HEK293 (cell line): ENCODE data around the gene CDR2L.

Source experiments
- BCL11A ChIP-seq: fragments of 450-650 bp; formaldehyde crosslinking; IDR thresholded peaks from 2 replicates; pipeline ENCODE4 v1.5.1; 2016; ENCODE audit warnings: low read depth, missing biosample characterization, missing genetic modification characterization
- EGR2 ChIP-seq: fragments of 450-650 bp; formaldehyde crosslinking; IDR thresholded peaks from 2 replicates; pipeline ENCODE4 v1.5.1; 2016; ENCODE audit warnings: low read depth, missing biosample characterization, missing genetic modification characterization
- GLI2 ChIP-seq: fragments of 450-650 bp; formaldehyde crosslinking; IDR thresholded peaks from 2 replicates; pipeline ENCODE4; 2017; ENCODE audit warnings: missing biosample characterization, missing genetic modification characterization, low read depth, borderline replicate concordance
- GLIS2 ChIP-seq: fragments of 450-650 bp; formaldehyde crosslinking; IDR thresholded peaks from 2 replicates; pipeline ENCODE4 v1.5.1; 2016; ENCODE audit warnings: missing biosample characterization, missing genetic modification characterization
- IKZF3 ChIP-seq: fragments of 450-650 bp; IDR thresholded peaks from 2 replicates; pipeline ENCODE4 v1.5.0; 2018; ENCODE audit warnings: missing biosample characterization, mild to moderate bottlenecking, missing genetic modification characterization, moderate library complexity
- KLF16 ChIP-seq: fragments of 450-650 bp; formaldehyde crosslinking; IDR thresholded peaks from 2 replicates; pipeline ENCODE4 v1.5.1; 2017; ENCODE audit warnings: missing biosample characterization, missing genetic modification characterization
- OSR2 ChIP-seq: fragments of 450-650 bp; formaldehyde crosslinking; IDR thresholded peaks from 2 replicates; pipeline ENCODE4 v1.5.1; 2016; ENCODE audit warnings: missing biosample characterization, missing genetic modification characterization
- SP2 ChIP-seq: fragments of 450-650 bp; formaldehyde crosslinking; IDR thresholded peaks from 2 replicates; pipeline ENCODE4 v1.5.1; 2016; ENCODE audit warnings: missing biosample characterization, missing genetic modification characterization
- YY1 ChIP-seq: fragments of 450-650 bp; formaldehyde crosslinking; IDR thresholded peaks from 2 replicates; pipeline ENCODE4 v1.5.1; 2018; ENCODE audit warnings: missing biosample characterization, missing genetic modification characterization
- ZBTB1 ChIP-seq: fragments of 450-650 bp; formaldehyde crosslinking; IDR thresholded peaks from 2 replicates; pipeline ENCODE4 v1.5.1; 2016; ENCODE audit warnings: missing biosample characterization, missing genetic modification characterization
- ZBTB48 ChIP-seq: fragments of 450-650 bp; formaldehyde crosslinking; IDR thresholded peaks from 2 replicates; pipeline ENCODE4 v1.5.1; 2016; ENCODE audit warnings: missing biosample characterization, missing genetic modification characterization
- ZEB2 ChIP-seq: fragments of 450-650 bp; formaldehyde crosslinking; IDR thresholded peaks from 2 replicates; pipeline ENCODE4 v1.5.1; 2016; ENCODE audit warnings: missing biosample characterization, missing genetic modification characterization
- ZFP3 ChIP-seq: fragments of 450-650 bp; formaldehyde crosslinking; IDR thresholded peaks from 2 replicates; pipeline ENCODE4 v1.5.1; 2016; ENCODE audit warnings: low read depth, missing biosample characterization, missing genetic modification characterization
- ZIC2 ChIP-seq: fragments of 450-650 bp; formaldehyde crosslinking; IDR thresholded peaks from 2 replicates; pipeline ENCODE4 v1.5.1; 2016; ENCODE audit warnings: missing biosample characterization, missing genetic modification characterization
- ZNF114 ChIP-seq: fragments of 450-650 bp; formaldehyde crosslinking; IDR thresholded peaks from 2 replicates; pipeline ENCODE4 v1.5.0; 2017; ENCODE audit warnings: missing biosample characterization, missing genetic modification characterization
- ZNF155 ChIP-seq: fragments of 450-650 bp; formaldehyde crosslinking; IDR thresholded peaks from 2 replicates; pipeline ENCODE4 v1.5.1; 2016; ENCODE audit warnings: missing biosample characterization, missing genetic modification characterization
- ZNF157 ChIP-seq: fragments of 450-650 bp; formaldehyde crosslinking; IDR thresholded peaks from 2 replicates; pipeline ENCODE4 v1.5.1; 2016; ENCODE audit warnings: missing biosample characterization, missing genetic modification characterization
- ZNF174 ChIP-seq: fragments of 450-650 bp; formaldehyde crosslinking; IDR thresholded peaks from 2 replicates; pipeline ENCODE4 v1.5.0; 2017; ENCODE audit warnings: missing biosample characterization, mild to moderate bottlenecking, missing genetic modification characterization
- ZNF2 ChIP-seq: fragments of 450-650 bp; formaldehyde crosslinking; IDR thresholded peaks from 2 replicates; pipeline ENCODE4 v1.5.1; 2016; ENCODE audit warnings: missing biosample characterization, missing genetic modification characterization
- ZNF214 ChIP-seq: fragments of 450-650 bp; formaldehyde crosslinking; IDR thresholded peaks from 2 replicates; pipeline ENCODE4 v1.5.1; 2017; ENCODE audit warnings: missing biosample characterization, mild to moderate bottlenecking, missing genetic modification characterization, borderline replicate concordance
- ZNF302 ChIP-seq: fragments of 450-650 bp; formaldehyde crosslinking; IDR thresholded peaks from 2 replicates; pipeline ENCODE4 v1.5.1; 2016; ENCODE audit warnings: missing biosample characterization, missing genetic modification characterization, low read depth
- ZNF366 ChIP-seq: fragments of 450-650 bp; formaldehyde crosslinking; conservative IDR thresholded peaks from 2 replicates; pipeline ENCODE4 v1.5.1; 2016; ENCODE audit warnings: missing biosample characterization, missing genetic modification characterization
- ZNF394 ChIP-seq: fragments of 450-650 bp; formaldehyde crosslinking; IDR thresholded peaks from 2 replicates; pipeline ENCODE4 v1.5.1; 2016; ENCODE audit warnings: missing biosample characterization, missing genetic modification characterization, mild to moderate bottlenecking, moderate library complexity, borderline replicate concordance
- ZNF404 ChIP-seq: fragments of 450-650 bp; formaldehyde crosslinking; IDR thresholded peaks from 2 replicates; pipeline ENCODE4 v1.5.1; 2017; ENCODE audit warnings: missing biosample characterization, missing genetic modification characterization
- ZNF423 ChIP-seq: fragments of 450-650 bp; formaldehyde crosslinking; IDR thresholded peaks from 2 replicates; pipeline ENCODE4 v1.5.1; 2016; ENCODE audit warnings: missing biosample characterization, missing genetic modification characterization
- ZNF530 ChIP-seq: fragments of 450-650 bp; formaldehyde crosslinking; IDR thresholded peaks from 2 replicates; pipeline ENCODE4 v1.5.1; 2016; ENCODE audit warnings: low read depth, missing biosample characterization, missing genetic modification characterization
- ZNF549 ChIP-seq: fragments of 450-650 bp; IDR thresholded peaks from 2 replicates; pipeline ENCODE4 v1.5.1; 2018; ENCODE audit warnings: missing biosample characterization, missing genetic modification characterization, mild to moderate bottlenecking, inconsistent platforms, moderate library complexity
- ZNF600 ChIP-seq: fragments of 450-650 bp; formaldehyde crosslinking; IDR thresholded peaks from 2 replicates; pipeline ENCODE4 v1.5.1; 2016; ENCODE audit warnings: missing biosample characterization, missing genetic modification characterization
- ZNF621 ChIP-seq: fragments of 450-650 bp; formaldehyde crosslinking; IDR thresholded peaks from 2 replicates; pipeline ENCODE4 v1.5.1; 2017; ENCODE audit warnings: missing biosample characterization, missing genetic modification characterization
- ZNF658 ChIP-seq: fragments of 450-650 bp; formaldehyde crosslinking; IDR thresholded peaks from 2 replicates; pipeline ENCODE4; 2016; ENCODE audit warnings: missing biosample characterization, missing genetic modification characterization
- ZNF768 ChIP-seq: fragments of 450-650 bp; formaldehyde crosslinking; IDR thresholded peaks from 2 replicates; pipeline ENCODE4 v1.5.1; 2018; ENCODE audit warnings: missing biosample characterization, mild to moderate bottlenecking, missing genetic modification characterization
- TF ChIP-seq, protein P1 (sequence below): fragments of 450-650 bp; formaldehyde crosslinking; IDR thresholded peaks from 2 replicates; pipeline ENCODE4 v1.5.1; 2016; ENCODE audit warnings: missing biosample characterization, missing genetic modification characterization
- TF ChIP-seq, protein P2 (sequence below): fragments of 450-650 bp; formaldehyde crosslinking; IDR thresholded peaks from 2 replicates; pipeline ENCODE4 v1.5.1; 2016; ENCODE audit warnings: missing biosample characterization, missing genetic modification characterization, borderline replicate concordance

CDR2L gene

DNA sequence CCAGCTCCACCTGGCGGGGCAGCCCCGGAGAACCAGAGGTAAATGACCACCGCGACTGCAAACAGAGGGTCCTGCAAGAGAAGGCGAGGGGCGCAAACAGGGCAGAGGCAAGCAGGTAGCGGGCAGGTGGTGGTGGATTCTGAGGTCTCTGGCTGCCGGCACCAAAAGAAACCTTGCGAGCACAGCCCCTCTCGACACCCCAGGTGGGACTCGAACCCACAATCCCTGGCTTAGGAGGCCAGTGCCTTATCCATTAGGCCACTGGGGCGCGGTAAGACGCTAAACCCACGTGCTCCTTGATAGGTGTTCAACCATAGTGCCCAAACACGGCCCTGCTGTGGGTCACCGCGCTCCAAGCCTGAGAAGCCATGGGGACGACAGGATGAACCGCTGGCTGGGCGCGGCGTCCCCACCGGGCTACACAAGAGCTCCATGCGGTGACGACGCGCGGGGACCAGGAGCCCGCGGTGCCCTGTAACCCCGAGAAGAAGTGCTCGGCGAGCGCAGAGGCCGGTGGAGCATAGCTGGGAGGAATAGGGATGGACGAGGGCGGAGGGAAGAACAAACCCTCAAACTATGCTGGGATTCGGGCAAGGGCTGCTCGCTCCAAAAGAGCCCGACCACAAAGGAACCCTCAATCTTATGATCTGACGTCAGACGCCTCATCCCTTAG, 46.9 kb downstream of the CDR2L start (continued):
- TF ChIP-seq ZBTB1 (tag by site-specific recombination) = no peak
- 0 out of 2 replicates have a peak, but pooled peaks have one; percentile 26 for TF ChIP-seq ZNF768
- peak; percentile 84 for TF ChIP-seq KLF16
- TF ChIP-seq IKZF3 (tag by site-specific recombination) = peak; percentile 53
- TF ChIP-seq ZFP3 (tag by site-specific recombination) = peak; percentile 49
- TF ChIP-seq ZNF530 (tag by site-specific recombination) = no peak
- TF ChIP-seq SP2 (tag by site-specific recombination) = no peak
- no peak for TF ChIP-seq GLI2 (tag by site-specific recombination)
- no peak for TF ChIP-seq ZNF174
- TF ChIP-seq ZNF2 (tag by site-specific recombination) = peak; percentile 88
- no peak for TF ChIP-seq EGR2
- TF ChIP-seq ZNF404 (tag by site-specific recombination) = no peak
- TF ChIP-seq, protein P1, sequence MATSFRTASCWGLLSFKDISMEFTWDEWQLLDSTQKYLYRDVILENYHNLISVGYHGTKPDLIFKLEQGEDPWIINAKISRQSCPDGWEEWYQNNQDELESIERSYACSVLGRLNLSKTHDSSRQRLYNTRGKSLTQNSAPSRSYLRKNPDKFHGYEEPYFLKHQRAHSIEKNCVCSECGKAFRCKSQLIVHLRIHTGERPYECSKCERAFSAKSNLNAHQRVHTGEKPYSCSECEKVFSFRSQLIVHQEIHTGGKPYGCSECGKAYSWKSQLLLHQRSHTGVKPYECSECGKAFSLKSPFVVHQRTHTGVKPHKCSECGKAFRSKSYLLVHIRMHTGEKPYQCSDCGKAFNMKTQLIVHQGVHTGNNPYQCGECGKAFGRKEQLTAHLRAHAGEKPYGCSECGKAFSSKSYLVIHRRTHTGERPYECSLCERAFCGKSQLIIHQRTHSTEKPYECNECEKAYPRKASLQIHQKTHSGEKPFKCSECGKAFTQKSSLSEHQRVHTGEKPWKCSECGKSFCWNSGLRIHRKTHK (tag by site-specific recombination) = no peak
- TF ChIP-seq ZNF600 (tag by site-specific recombination) = peak; percentile 83
- TF ChIP-seq, protein P2, sequence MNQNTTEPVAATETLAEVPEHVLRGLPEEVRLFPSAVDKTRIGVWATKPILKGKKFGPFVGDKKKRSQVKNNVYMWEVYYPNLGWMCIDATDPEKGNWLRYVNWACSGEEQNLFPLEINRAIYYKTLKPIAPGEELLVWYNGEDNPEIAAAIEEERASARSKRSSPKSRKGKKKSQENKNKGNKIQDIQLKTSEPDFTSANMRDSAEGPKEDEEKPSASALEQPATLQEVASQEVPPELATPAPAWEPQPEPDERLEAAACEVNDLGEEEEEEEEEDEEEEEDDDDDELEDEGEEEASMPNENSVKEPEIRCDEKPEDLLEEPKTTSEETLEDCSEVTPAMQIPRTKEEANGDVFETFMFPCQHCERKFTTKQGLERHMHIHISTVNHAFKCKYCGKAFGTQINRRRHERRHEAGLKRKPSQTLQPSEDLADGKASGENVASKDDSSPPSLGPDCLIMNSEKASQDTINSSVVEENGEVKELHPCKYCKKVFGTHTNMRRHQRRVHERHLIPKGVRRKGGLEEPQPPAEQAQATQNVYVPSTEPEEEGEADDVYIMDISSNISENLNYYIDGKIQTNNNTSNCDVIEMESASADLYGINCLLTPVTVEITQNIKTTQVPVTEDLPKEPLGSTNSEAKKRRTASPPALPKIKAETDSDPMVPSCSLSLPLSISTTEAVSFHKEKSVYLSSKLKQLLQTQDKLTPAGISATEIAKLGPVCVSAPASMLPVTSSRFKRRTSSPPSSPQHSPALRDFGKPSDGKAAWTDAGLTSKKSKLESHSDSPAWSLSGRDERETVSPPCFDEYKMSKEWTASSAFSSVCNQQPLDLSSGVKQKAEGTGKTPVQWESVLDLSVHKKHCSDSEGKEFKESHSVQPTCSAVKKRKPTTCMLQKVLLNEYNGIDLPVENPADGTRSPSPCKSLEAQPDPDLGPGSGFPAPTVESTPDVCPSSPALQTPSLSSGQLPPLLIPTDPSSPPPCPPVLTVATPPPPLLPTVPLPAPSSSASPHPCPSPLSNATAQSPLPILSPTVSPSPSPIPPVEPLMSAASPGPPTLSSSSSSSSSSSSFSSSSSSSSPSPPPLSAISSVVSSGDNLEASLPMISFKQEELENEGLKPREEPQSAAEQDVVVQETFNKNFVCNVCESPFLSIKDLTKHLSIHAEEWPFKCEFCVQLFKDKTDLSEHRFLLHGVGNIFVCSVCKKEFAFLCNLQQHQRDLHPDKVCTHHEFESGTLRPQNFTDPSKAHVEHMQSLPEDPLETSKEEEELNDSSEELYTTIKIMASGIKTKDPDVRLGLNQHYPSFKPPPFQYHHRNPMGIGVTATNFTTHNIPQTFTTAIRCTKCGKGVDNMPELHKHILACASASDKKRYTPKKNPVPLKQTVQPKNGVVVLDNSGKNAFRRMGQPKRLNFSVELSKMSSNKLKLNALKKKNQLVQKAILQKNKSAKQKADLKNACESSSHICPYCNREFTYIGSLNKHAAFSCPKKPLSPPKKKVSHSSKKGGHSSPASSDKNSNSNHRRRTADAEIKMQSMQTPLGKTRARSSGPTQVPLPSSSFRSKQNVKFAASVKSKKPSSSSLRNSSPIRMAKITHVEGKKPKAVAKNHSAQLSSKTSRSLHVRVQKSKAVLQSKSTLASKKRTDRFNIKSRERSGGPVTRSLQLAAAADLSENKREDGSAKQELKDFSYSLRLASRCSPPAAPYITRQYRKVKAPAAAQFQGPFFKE (tag by site-specific recombination) = 0 out of 2 replicates have a peak, but pooled peaks have one; percentile 24
- no peak; the same call in 1 of the 2 replicates for TF ChIP-seq ZNF366
- TF ChIP-seq ZNF394 (tag by site-specific recombination) = no peak; the same call in 1 of the 2 replicates
- no peak for TF ChIP-seq ZNF155
- peak; percentile 82 for TF ChIP-seq YY1 (tag by site-specific recombination)
- peak; percentile 85 for TF ChIP-seq BCL11A
- no peak for TF ChIP-seq ZNF114 (tag by site-specific recombination)
- TF ChIP-seq ZNF157 = no peak
- peak; percentile 68 for TF ChIP-seq ZIC2 (tag by site-specific recombination)
- no peak for TF ChIP-seq ZNF658 (tag by site-specific recombination)
- no peak for TF ChIP-seq ZNF621
- TF ChIP-seq OSR2 = no peak
- peak; percentile 38; the same call in 1 of the 2 replicates for TF ChIP-seq ZBTB48
- TF ChIP-seq ZNF302 (tag by site-specific recombination) = no peak
- TF ChIP-seq ZNF214 (tag by site-specific recombination) = no peak
- peak; percentile 92 for TF ChIP-seq ZEB2 (tag by site-specific recombination)
- TF ChIP-seq ZNF423 (tag by site-specific recombination) = no peak
- no peak for TF ChIP-seq ZNF549
- peak; percentile 30; the same call in 1 of the 2 replicates for TF ChIP-seq GLIS2 (tag by site-specific recombination)
